OCI-LY7 (cell line): Measurements from ENCODE around the gene MTAP. TPM values are rescaled to one million over a fixed set of nuclear protein-coding genes. Genes with fewer than 3 reads are reported as not detected.

ENCODE experiments used
- BruUV-seq: library from RNA; stranded (reverse); fragments of 400-500 nt; replicated peaks from 2 replicates; lab custom pipeline; 2021; lab: Mats Ljungman, UMichigan
- CTCF ChIA-PET: fragments of 300-600 bp; sonication (Branson Sonifier 250); formaldehyde crosslinking; loops from one replicate; lab custom pipeline; 2022; ENCODE audit warnings: antibody characterized with exemption; ENCODE audit not compliant: unreplicated experiment; lab: Charles Lee
- POLR2A ChIA-PET: fragments of 300-600 bp; sonication (Branson Sonifier 250); formaldehyde crosslinking; loops from one replicate; lab custom pipeline; 2022; ENCODE audit warnings: antibody characterized with exemption; lab: Charles Lee
- DNase-seq: peaks from one replicate; pipeline ENCODE4 v3.0.0-alpha.2; 2015; ENCODE audit warnings: low spot score
- H2AFZ ChIP-seq: fragments of 200-600 bp; sonication (generic), shearing (Covaris generic); 2 replicates; pipeline ENCODE4 v1.6.1; 2014; ENCODE audit warnings: mild to moderate bottlenecking, antibody characterized with exemption, low read length, moderate library complexity
- H3K27ac ChIP-seq: fragments of 200-600 bp; sonication (generic); 2 replicates; pipeline ENCODE4 v1.5.1; 2014; ENCODE audit warnings: mixed run types, low read depth, mild to moderate bottlenecking, moderate library complexity, low read length, inconsistent platforms; ENCODE audit not compliant: poor library complexity, severe bottlenecking
- H3K36me3 ChIP-seq: fragments of 200-600 bp; sonication (generic); 2 replicates; pipeline ENCODE4 v1.6.1; 2014; ENCODE audit warnings: mild to moderate bottlenecking, antibody characterized with exemption, low read length, moderate library complexity, mixed read lengths; ENCODE audit not compliant: insufficient read depth
- H3K4me1 ChIP-seq: fragments of 200-600 bp; sonication (generic); 2 replicates; pipeline ENCODE4 v1.5.1; 2014; ENCODE audit warnings: mild to moderate bottlenecking, low read length; ENCODE audit not compliant: insufficient read depth, poor library complexity, severe bottlenecking
- H3K4me2 ChIP-seq: fragments of 200-600 bp; sonication (generic); 2 replicates; pipeline ENCODE4 v1.6.1; 2014; ENCODE audit warnings: mild to moderate bottlenecking, low read length
- H3K4me3 ChIP-seq: fragments of 200-600 bp; sonication (generic); 2 replicates; pipeline ENCODE4 v1.5.1; 2014; ENCODE audit warnings: mild to moderate bottlenecking, low read depth, low read length; ENCODE audit not compliant: poor library complexity, severe bottlenecking
- H3K79me2 ChIP-seq: fragments of 200-600 bp; sonication (generic); 2 replicates; pipeline ENCODE4 v1.6.1; 2016; ENCODE audit warnings: low read depth, mild to moderate bottlenecking, low read length, moderate library complexity, mixed read lengths; ENCODE audit not compliant: insufficient read depth
- H3K9me2 ChIP-seq: fragments of 200-600 bp; sonication (generic); 2 replicates; pipeline ENCODE4 v1.6.1; 2016; ENCODE audit warnings: mild to moderate bottlenecking, low read length, mixed read lengths; ENCODE audit not compliant: insufficient read depth
- H3K9me3 ChIP-seq: fragments of 200-600 bp; sonication (generic); 2 replicates; pipeline ENCODE4 v1.6.1; 2014; ENCODE audit warnings: mild to moderate bottlenecking, mixed run types, low read length, mixed read lengths
- H4K20me1 ChIP-seq: fragments of 200-600 bp; sonication (generic); 2 replicates; pipeline ENCODE4 v1.6.1; 2014; ENCODE audit warnings: mild to moderate bottlenecking, antibody characterized with exemption, low read length, moderate library complexity, mixed read lengths; ENCODE audit not compliant: insufficient read depth
- EZH2phosphoT487 ChIP-seq: fragments of 200-600 bp; sonication (generic); IDR thresholded peaks from 2 replicates; pipeline ENCODE4 v1.6.1; 2018; ENCODE audit warnings: low read depth, borderline replicate concordance, mild to moderate bottlenecking, mixed run types, antibody characterized with exemption, low read length, moderate library complexity, mixed read lengths
- intact Hi-C: fragments of 100-400 bp; cut with micrococcal nuclease; formaldehyde crosslinking; loops from one replicate; pipeline ENCODE4 v1.10.0; 2022; ENCODE audit not compliant: unreplicated experiment
- total RNA-seq, 2 experiments: library from RNA; depleted of rRNA in 1 of 2; stranded (reverse); fragments of >200 nt in 1 of 2; shearing (Covaris generic) in 1 of 2; gene quantifications; 2 replicates each; pipeline ENCODE4 v1.2.3, GENCODE V29; 2014 to 2022
- TF ChIP-seq, protein P1 (sequence below): fragments of 200-600 bp; sonication (generic); conservative IDR thresholded peaks from 2 replicates; pipeline ENCODE4 v1.5.1; 2014; ENCODE audit warnings: mild to moderate bottlenecking, antibody characterized with exemption, low read length, moderate library complexity, mixed read lengths

Gene MTAP
- total RNA-seq, 2 experiments from 2014 or later: 41.6 to 101 TPM

DNA sequence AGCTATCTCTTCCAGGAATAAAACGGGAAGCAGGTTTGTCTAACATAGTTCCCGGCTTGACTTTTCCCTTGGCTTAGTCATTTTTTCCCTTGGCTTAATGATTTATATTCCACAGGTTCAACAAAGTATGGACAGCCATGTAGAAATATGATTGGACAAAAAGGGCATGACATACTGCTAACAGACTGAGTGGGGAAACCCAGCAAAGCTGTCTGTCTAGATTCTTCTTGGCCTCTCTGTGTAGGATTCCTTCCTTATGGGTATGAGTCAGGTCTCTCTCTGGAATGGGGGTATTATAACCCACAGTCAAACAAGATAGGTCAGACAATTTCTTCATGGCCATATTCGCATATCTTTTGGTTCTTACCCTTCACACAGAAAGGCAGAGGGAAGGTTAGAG is 5.7 kb upstream of the MTAP start:
- Histone ChIP-seq H4K20me1 (no peaks in the 10 kb centered on the region), H3K4me1 (peaks cover 4% of the 10 kb centered on the region), H3K9me3 (no peaks in the 10 kb centered on the region), H3K27ac (no peak overlapping the region), H3K79me2 (no peaks in the 10 kb centered on the region; the same call in 1 of the 2 replicates), H3K4me3 (no peak overlapping the region), H2AFZ (no peak overlapping the region), H3K9me2 (no peaks in the 10 kb centered on the region), H3K4me2 (no peak overlapping the region), H3K36me3 (no peaks in the 10 kb centered on the region)
- DNase-seq: no peak
- BruUV-seq: no TSS peak
- intact Hi-C loops: no loop called here
- no peak for TF ChIP-seq EZH2phosphoT487
- TF ChIP-seq, protein P1, sequence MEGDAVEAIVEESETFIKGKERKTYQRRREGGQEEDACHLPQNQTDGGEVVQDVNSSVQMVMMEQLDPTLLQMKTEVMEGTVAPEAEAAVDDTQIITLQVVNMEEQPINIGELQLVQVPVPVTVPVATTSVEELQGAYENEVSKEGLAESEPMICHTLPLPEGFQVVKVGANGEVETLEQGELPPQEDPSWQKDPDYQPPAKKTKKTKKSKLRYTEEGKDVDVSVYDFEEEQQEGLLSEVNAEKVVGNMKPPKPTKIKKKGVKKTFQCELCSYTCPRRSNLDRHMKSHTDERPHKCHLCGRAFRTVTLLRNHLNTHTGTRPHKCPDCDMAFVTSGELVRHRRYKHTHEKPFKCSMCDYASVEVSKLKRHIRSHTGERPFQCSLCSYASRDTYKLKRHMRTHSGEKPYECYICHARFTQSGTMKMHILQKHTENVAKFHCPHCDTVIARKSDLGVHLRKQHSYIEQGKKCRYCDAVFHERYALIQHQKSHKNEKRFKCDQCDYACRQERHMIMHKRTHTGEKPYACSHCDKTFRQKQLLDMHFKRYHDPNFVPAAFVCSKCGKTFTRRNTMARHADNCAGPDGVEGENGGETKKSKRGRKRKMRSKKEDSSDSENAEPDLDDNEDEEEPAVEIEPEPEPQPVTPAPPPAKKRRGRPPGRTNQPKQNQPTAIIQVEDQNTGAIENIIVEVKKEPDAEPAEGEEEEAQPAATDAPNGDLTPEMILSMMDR: no peak
- POLR2A ChIA-PET: interaction anchor here (0.6 kb wide), 1 partner anchor 154 kb away, joined by 3 read pairs; no protein-coding TSS in a partner anchor
- CTCF ChIA-PET: no interaction called here

DNA sequence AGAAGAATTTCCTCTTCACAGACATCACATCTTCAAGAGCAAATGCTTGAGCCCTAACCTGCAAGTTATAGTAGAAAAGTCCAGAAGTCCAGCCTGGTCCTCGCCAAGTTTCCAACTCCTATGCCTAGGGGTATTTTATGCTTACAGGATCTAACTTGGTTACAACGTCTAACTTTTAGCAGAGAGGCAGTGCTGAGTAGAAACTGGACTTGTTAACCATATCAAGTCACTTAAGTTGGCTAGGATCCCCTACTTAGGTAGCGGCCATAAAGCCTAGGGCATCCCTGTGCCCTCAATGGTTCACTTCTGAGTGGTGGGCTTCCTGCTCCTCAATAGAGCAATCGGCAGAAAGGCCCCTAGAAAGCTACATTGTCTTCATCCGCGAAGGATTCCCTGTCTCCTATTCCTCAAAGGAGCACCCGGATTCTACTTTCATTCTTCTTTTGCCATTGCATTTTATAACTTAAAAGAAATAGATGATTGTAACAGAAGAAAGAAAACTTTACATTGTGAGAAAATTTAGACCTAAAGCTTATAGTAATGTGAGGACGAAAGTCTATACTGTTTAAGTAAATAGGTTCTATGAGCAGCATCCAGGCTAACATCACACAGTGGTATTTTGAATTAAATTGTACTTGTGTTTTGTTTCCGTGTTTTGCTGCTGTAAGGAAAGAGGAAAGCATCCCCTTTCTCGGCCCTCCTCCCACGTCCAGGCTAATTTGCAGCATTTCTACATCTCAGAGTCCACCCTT is 1.3 kb upstream of the MTAP start:
- peaks cover 30% of the 10 kb centered on the region for H3K4me1 ChIP-seq
- no TSS peak for BruUV-seq
- no peak for DNase-seq
- H3K27ac ChIP-seq: no peak overlapping the region
- no peaks in the 10 kb centered on the region for H3K9me3 ChIP-seq
- no peaks in the 10 kb centered on the region for H3K9me2 ChIP-seq
- H2AFZ ChIP-seq: peak overlapping the region; percentile 93; the same call in 1 of the 2 replicates
- TF ChIP-seq EZH2phosphoT487: no peak
- TF ChIP-seq, protein P1: no peak
- H4K20me1 ChIP-seq: peaks cover 24% of the 10 kb centered on the region
- intact Hi-C loops: loop anchor here (10.0 kb wide), 1 partner anchor 714 kb away; no protein-coding TSS in a partner anchor
- peaks cover 37% of the 10 kb centered on the region for H3K79me2 ChIP-seq
- peak overlapping the region; percentile 97 for H3K4me3 ChIP-seq
- ChIA-PET CTCF (no interaction called here), POLR2A (interaction anchor here (0.6 to 0.7 kb wide), 2 partner anchors 418 to 466 kb away, joined by 3 read pairs; no protein-coding TSS in a partner anchor)
- H3K36me3 ChIP-seq: peaks cover 30% of the 10 kb centered on the region
- peak overlapping the region; percentile 87 for H3K4me2 ChIP-seq
